Heart left ventricle (tissue), 13 donors: ENCODE results near the gene ZSWIM8.

Experiments used
- POLR2A ChIP-seq, 2 donors: fragments of 450-650 bp; IDR thresholded peaks; one replicate each; pipeline ENCODE4 v1.6.1; 2017; ENCODE audit warnings: antibody characterized with exemption in 2 of 2, mild to moderate bottlenecking in 2 of 2, moderate library complexity in 2 of 2
- TF ChIP-seq, protein P1 (sequence below), 12 donors: fragments of 200-600 bp; sonication (generic) in 4 of 12; IDR thresholded peaks; one replicate each; pipeline versions ENCODE4 v1.5.0 to v1.8.0; 2018 to 2022; ENCODE audit warnings: antibody characterized with exemption in 12 of 12, mild to moderate bottlenecking in 5 of 12
- donor health status: ischemic (EF 13 %, LVEDD 7.1; RV severe dilation, severe dysfunction).
- donor health status: DM: no; HTN: yes; CAD: no.
- donor health status: DM: no; HTN: no; CAD: no.
- donor health status: ischemic (EF 25% LVEDD 6.9; RV normal size, moderate dysfunction).
- donor health status: ischemic (EF 25% LVEDD 5.7; RV mildly dilated, moderate dysfunction).
- donor health status: ischemic (EF 35%, LVEDD 5.7; RV mildly dilated, moderate dysfunction).
- donor health status: nonischemic (EF 11% LVEDD 7.7; RV severe dilation, severe dysfunction).
- donor health status: DM: yes; HTN: yes; CAD: no.
- donor health status: PGD.
- donor health status: ischemic (EF 29% LVEDD 5.4; RV normal size, mild dysfunction).
- donor health status: nonischemic (EF 23%, LVEDD 6.1; RV moderate dilation, normal function).

DNA sequence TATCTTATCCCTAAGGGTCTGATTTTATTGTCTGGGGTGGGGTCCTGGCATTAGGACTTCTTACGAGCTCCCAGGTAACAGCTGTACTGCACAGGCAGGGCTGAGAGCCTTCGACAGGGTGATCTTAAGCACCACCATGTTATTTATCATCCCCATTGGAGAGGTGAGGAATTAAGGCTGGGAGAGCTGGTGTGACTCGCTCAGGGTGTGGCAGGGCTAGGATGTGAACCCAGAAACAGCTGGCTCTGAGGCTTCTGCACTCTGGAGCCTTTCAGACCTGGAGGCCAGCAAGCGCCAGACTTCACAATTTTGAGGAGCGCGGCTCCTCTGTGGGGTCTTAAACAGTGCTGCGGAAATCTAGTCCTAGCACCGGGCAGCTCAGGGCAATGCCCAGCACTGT is 53.4 kb downstream of the ZSWIM8 start:
- TF ChIP-seq, protein P1, sequence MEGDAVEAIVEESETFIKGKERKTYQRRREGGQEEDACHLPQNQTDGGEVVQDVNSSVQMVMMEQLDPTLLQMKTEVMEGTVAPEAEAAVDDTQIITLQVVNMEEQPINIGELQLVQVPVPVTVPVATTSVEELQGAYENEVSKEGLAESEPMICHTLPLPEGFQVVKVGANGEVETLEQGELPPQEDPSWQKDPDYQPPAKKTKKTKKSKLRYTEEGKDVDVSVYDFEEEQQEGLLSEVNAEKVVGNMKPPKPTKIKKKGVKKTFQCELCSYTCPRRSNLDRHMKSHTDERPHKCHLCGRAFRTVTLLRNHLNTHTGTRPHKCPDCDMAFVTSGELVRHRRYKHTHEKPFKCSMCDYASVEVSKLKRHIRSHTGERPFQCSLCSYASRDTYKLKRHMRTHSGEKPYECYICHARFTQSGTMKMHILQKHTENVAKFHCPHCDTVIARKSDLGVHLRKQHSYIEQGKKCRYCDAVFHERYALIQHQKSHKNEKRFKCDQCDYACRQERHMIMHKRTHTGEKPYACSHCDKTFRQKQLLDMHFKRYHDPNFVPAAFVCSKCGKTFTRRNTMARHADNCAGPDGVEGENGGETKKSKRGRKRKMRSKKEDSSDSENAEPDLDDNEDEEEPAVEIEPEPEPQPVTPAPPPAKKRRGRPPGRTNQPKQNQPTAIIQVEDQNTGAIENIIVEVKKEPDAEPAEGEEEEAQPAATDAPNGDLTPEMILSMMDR (IDR thresholded peaks at IDR 0.05) = no peak
- TF ChIP-seq POLR2A (IDR thresholded peaks at IDR 0.05) = no peak
